Urinary bladder (tissue), 4 donors: ENCODE results near the gene GM2A. TPM values are rescaled to one million over a fixed set of nuclear protein-coding genes. Genes with fewer than 3 reads are reported as not detected.
A peak's percentile ranks its signal among the peaks of the same experiment; 100 is the strongest.

Source experiments
- DNase-seq: peaks from one replicate; pipeline ENCODE4 v3.0.0-alpha.2; 2015; ENCODE audit errors: extremely low spot score
- H3K27ac ChIP-seq: one replicate; pipeline ENCODE4 v1.5.1; 2013; ENCODE audit warnings: low read depth, mild to moderate bottlenecking, moderate library complexity
- H3K36me3 ChIP-seq: one replicate; pipeline ENCODE4 v1.6.1; 2013; ENCODE audit warnings: mild to moderate bottlenecking, moderate library complexity; ENCODE audit not compliant: insufficient read depth
- H3K4me1 ChIP-seq: one replicate; pipeline ENCODE4 v1.6.1; 2013; ENCODE audit warnings: mild to moderate bottlenecking, moderate library complexity; ENCODE audit not compliant: insufficient read depth
- H3K4me3 ChIP-seq: one replicate; pipeline ENCODE4 v1.5.1; 2013; ENCODE audit warnings: low read depth, low read length
- WGBS: extraction: QIAGEN DNeasy Blood & Tissue Kit; methylation state at CpG from one replicate; pipeline ENCODE4 v1.1.7; 2013; 5-methylcytosine and 5-hydroxymethylcytosine counted together
- polyA plus RNA-seq: library from polyadenylated mRNA; stranded (reverse); fragments of 200-250 nt; gene quantifications from one replicate; pipeline ENCODE4 v1.2.3, GENCODE V29; 2013
- total RNA-seq: library from RNA; depleted of rRNA; stranded (reverse); fragments of >200 nt; gene quantifications from one replicate; pipeline ENCODE4 v1.2.3, GENCODE V29; 2014
- donor health status: healthy with polysubstance abuse.
- donor health status: healthy.

GM2A gene
- total RNA-seq (33.7 TPM), polyA plus RNA-seq (28.6 TPM)

GRCh38 chr5:151252762-151253604 is at the start of gene GM2A:
Gene GM2A (plus strand): TSS chr5:151253185. CDS start chr5:151253217, 32 bp downstream.
- WGBS: 1% methylated on average over 52 of the region's 52 CpGs
- peak; percentile 98 for DNase-seq
- Histone ChIP-seq H3K36me3 (no peaks in the 10 kb centered on the region), H3K27ac (no peak within 1 kb of the TSS), H3K4me3 (peak within 1 kb of the TSS; percentile 60), H3K4me1 (no peaks in the 10 kb centered on the region)

DNA sequence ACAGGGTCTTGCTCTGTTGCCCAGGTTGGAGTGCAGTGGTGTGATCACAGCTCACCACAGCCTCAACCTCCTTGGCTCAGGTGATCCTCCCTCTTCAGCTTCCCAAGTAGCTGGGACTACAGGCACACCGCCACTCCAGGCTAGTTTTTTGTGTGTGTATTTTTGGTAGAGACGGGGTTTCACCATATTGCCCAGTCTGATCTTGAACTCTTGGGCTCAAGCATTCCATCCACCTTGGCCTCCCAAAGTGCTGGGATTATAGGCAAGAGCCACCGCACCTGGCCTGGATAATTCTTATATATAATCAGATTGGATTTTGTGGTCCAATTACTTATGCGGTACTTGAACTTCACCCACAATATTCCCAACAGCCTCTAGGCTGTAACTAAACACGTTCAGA is 48.9 kb upstream of the GM2A start:
- Histone ChIP-seq H3K4me3 (no peak overlapping the region), H3K27ac (no peak overlapping the region), H3K36me3 (no peaks in the 10 kb centered on the region), H3K4me1 (no peaks in the 10 kb centered on the region)
- DNase-seq: no peak
- 85% methylated on average over 5 of the region's 5 CpGs for WGBS

DNA sequence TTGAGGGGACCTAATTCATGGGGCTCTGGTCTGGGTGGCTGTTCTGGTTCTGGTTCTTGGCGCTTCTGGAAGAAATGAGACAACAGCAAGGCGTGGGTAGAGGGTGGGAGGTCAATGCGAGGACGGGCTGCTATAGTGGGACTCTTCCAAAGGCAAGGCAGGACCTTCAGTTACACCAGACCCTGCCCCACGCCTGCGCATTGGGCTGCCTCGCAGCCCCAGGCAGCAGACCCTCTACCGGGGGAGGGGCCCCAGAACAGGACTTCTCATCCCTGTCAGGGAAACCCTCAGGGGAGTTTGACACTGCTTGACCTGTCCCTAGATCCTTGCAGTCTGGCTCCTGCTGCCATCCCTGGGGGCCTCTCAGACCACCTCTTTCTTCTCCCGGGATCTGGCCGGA is 47.6 kb upstream of the GM2A start:
- Histone ChIP-seq H3K4me1 (peaks cover 1% of the 10 kb centered on the region), H3K27ac (no peak overlapping the region), H3K36me3 (no peaks in the 10 kb centered on the region), H3K4me3 (no peak overlapping the region)
- DNase-seq: no peak
- 84% methylated on average over 10 of the region's 10 CpGs for WGBS

GRCh38 chr5:151208481-151208914 is 44.5 kb upstream of the GM2A start:
- Histone ChIP-seq H3K4me3 (no peak overlapping the region), H3K27ac (no peak overlapping the region), H3K4me1 (peaks cover 3% of the 10 kb centered on the region), H3K36me3 (no peaks in the 10 kb centered on the region)
- DNase-seq: no peak
- 10% methylated on average over 5 of the region's 5 CpGs for WGBS

GRCh38 chr5:151212406-151212798 is 40.6 kb upstream of the GM2A start:
- Histone ChIP-seq H3K4me1 (peaks cover 3% of the 10 kb centered on the region), H3K4me3 (no peak overlapping the region), H3K36me3 (no peaks in the 10 kb centered on the region), H3K27ac (no peak overlapping the region)
- no peak for DNase-seq
- 63% methylated on average over 3 of the region's 3 CpGs for WGBS

DNA sequence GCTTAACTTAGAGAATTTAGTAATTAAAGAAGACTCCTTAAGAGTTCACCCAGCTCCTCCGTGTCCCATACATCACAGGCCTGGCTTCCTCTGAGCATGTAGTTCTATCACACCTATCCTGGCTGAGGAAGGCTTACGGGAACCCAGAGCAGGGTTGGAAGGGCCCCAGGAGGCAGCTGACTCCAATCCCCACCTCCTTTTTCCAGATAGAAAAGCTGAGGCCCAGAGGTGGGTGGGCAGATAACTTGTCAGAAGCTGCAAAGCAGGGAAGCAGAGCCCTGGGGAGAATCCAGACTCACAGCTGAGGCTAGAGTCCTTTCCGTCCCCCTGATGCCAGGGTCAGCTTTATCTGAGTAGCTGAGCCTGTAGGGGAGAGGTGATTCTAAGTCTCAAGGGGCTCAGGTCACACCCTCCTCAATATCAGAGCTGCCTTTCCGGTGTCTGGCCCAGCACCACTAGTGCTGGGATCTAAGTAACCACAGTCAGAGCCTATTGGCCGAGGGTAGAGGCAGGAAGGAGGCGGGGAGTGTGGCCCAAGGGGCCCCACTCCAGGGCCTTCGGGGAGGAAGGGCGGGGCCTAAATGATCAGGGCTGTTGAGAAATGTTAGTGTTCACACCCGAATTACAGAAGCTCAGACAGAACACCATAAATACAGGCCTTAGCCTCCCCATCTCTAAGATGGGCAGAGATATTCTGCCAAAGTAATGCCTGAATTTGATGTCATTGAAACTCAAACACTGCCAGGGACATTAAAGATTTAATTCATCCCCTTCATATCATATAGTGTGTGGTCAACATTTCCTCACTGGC is 39.0 kb upstream of the GM2A start:
- peak overlapping the region; percentile 90 for H3K27ac ChIP-seq
- WGBS: 23% methylated on average over 9 of the region's 9 CpGs
- H3K36me3 ChIP-seq: no peaks in the 10 kb centered on the region
- no peak for DNase-seq
- H3K4me3 ChIP-seq: no peak overlapping the region
- H3K4me1 ChIP-seq: peaks cover 3% of the 10 kb centered on the region

GRCh38 chr5:151214614-151215545 is 38.1 kb upstream of the GM2A start:
- no peaks in the 10 kb centered on the region for H3K36me3 ChIP-seq
- no peak overlapping the region for H3K4me3 ChIP-seq
- DNase-seq: no peak
- H3K4me1 ChIP-seq: peaks cover 2% of the 10 kb centered on the region
- WGBS: 75% methylated on average over 10 of the region's 10 CpGs
- peak overlapping the region; percentile 68 for H3K27ac ChIP-seq

GRCh38 chr5:151215546-151215880 is 37.5 kb upstream of the GM2A start:
- DNase-seq: no peak
- Histone ChIP-seq H3K36me3 (no peaks in the 10 kb centered on the region), H3K4me3 (no peak overlapping the region), H3K4me1 (peaks cover 2% of the 10 kb centered on the region), H3K27ac (peak overlapping the region; percentile 68)
- 86% methylated on average over 2 of the region's 2 CpGs for WGBS

GRCh38 chr5:151216781-151217180 is 36.2 kb upstream of the GM2A start:
- Histone ChIP-seq H3K4me1 (peaks cover 2% of the 10 kb centered on the region), H3K4me3 (no peak overlapping the region), H3K27ac (no peak overlapping the region), H3K36me3 (no peaks in the 10 kb centered on the region)
- 52% methylated on average over 5 of the region's 5 CpGs for WGBS
- DNase-seq: no peak

GRCh38 chr5:151218177-151218576 is 34.8 kb upstream of the GM2A start:
- 53% methylated on average over 6 of the region's 6 CpGs for WGBS
- Histone ChIP-seq H3K27ac (no peak overlapping the region), H3K36me3 (no peaks in the 10 kb centered on the region), H3K4me3 (no peak overlapping the region), H3K4me1 (peaks cover 2% of the 10 kb centered on the region)
- no peak for DNase-seq

DNA sequence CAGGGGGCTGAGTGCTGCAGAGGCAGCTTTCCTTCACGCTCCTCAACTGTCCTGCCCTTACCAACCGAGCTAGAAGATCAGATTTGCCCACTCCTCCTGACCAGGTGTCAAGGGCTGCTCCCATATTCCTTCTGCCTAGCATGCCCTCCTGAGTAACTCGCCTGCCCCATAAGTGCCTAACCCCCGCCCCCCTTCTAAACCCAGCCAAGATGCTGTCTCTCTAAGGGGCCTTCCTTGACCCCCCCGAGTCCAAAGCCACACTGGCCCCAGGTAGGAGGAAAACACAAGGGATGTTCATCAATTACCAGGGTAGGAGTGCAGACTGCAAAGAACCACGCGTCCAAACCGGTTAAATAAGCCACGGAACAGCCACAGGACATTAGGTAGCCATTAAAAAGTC is 33.8 kb upstream of the GM2A start:
- Histone ChIP-seq H3K4me1 (no peaks in the 10 kb centered on the region), H3K36me3 (no peaks in the 10 kb centered on the region), H3K27ac (no peak overlapping the region), H3K4me3 (no peak overlapping the region)
- WGBS: 91% methylated on average over 9 of the region's 9 CpGs
- DNase-seq: no peak

GRCh38 chr5:151219789-151220188 is 33.2 kb upstream of the GM2A start:
- H3K27ac ChIP-seq: no peak overlapping the region
- H3K4me1 ChIP-seq: no peaks in the 10 kb centered on the region
- WGBS: 69% methylated on average over 7 of the region's 7 CpGs
- no peak overlapping the region for H3K4me3 ChIP-seq
- no peaks in the 10 kb centered on the region for H3K36me3 ChIP-seq
- DNase-seq: no peak

- H3K27ac ChIP-seq: no peak overlapping the region
- WGBS: 32% methylated on average over 3 of the region's 3 CpGs
- H3K4me3 ChIP-seq: no peak overlapping the region
- H3K4me1 ChIP-seq: no peaks in the 10 kb centered on the region
- H3K36me3 ChIP-seq: no peaks in the 10 kb centered on the region
- no peak for DNase-seq
These were observed 31.4 kb upstream of the GM2A start for GRCh38 chr5:151221574-151221973.
